HG03064 (cell line): ENCODE results near the gene OR52K1.
"Not testable (repeated sequence)": the region's sequence is repeated elsewhere in the genome, so short reads cannot be mapped to it uniquely, and the experiment has no call there.

Source experiments
- ATAC-seq: cut with Tn5 transposase; IDR thresholded peaks from one replicate; pipeline ENCODE4 v1.9.1; 2021; ENCODE audit warnings: low read depth; ENCODE audit not compliant: unreplicated experiment

OR52K1 gene

GRCh38 chr11:4491405-4491804 lies 9.0 kb downstream of the OR52K1 start:
- not testable (repeated sequence) for ATAC-seq

GRCh38 chr11:4491878-4492606 lies 9.6 kb downstream of the OR52K1 start:
- no peak for ATAC-seq

- no peak for ATAC-seq
Measured at GRCh38 chr11:4493480-4493818, 11.0 kb downstream of the OR52K1 start.

GRCh38 chr11:4495487-4495886 lies 13.0 kb downstream of the OR52K1 start:
- no peak for ATAC-seq

GRCh38 chr11:4495986-4496385 lies 13.5 kb downstream of the OR52K1 start:
- no peak for ATAC-seq

GRCh38 chr11:4496557-4497248 lies 14.3 kb downstream of the OR52K1 start:
- ATAC-seq, result no peak

GRCh38 chr11:4508886-4509285 lies 26.4 kb downstream of the OR52K1 start:
- ATAC-seq, result no peak

- no peak for ATAC-seq
Measured at GRCh38 chr11:4511282-4512245, 29.1 kb downstream of the OR52K1 start.

GRCh38 chr11:4514196-4514595 lies 31.8 kb downstream of the OR52K1 start:
- ATAC-seq, result no peak

- ATAC-seq, result no peak
Measured at GRCh38 chr11:4522339-4522738, 39.9 kb downstream of the OR52K1 start.

GRCh38 chr11:4522752-4523151 lies 40.3 kb downstream of the OR52K1 start:
- ATAC-seq, result no peak

- ATAC-seq, result no peak
Measured at GRCh38 chr11:4523666-4524065, 41.2 kb downstream of the OR52K1 start.

- ATAC-seq, result no peak
Measured at GRCh38 chr11:4527926-4528325, 45.5 kb downstream of the OR52K1 start.

GRCh38 chr11:4531686-4532085 lies 49.2 kb downstream of the OR52K1 start:
- ATAC-seq, result not testable (repeated sequence)

GRCh38 chr11:4539603-4540219 lies 57.3 kb downstream of the OR52K1 start:
- ATAC-seq, result peak; percentile 59

GRCh38 chr11:4541071-4541470 lies 58.6 kb downstream of the OR52K1 start:
- no peak for ATAC-seq
